GM21717 (cell line): Measurements from ENCODE around the gene NEK4.
"Not testable (repeated sequence)": the region's sequence is repeated elsewhere in the genome, so short reads cannot be mapped to it uniquely, and the experiment has no call there.

ENCODE experiments used
- ATAC-seq: cut with Tn5 transposase; IDR thresholded peaks from one replicate; pipeline ENCODE4 v1.9.1; 2021; ENCODE audit warnings: mild to moderate bottlenecking, moderate library complexity; ENCODE audit not compliant: unreplicated experiment

NEK4 gene

GRCh38 chr3:52743152-52743551 lies 27.6 kb downstream of the NEK4 start:
- no peak for ATAC-seq

- no peak for ATAC-seq
Measured at GRCh38 chr3:52742418-52743041, 28.2 kb downstream of the NEK4 start.

GRCh38 chr3:52739730-52740129 lies 31.0 kb downstream of the NEK4 start:
- no peak for ATAC-seq

GRCh38 chr3:52733256-52733891 lies 37.4 kb downstream of the NEK4 start:
- no peak for ATAC-seq

- ATAC-seq = no peak
Measured at GRCh38 chr3:52731590-52731989, 39.1 kb downstream of the NEK4 start.

- no peak for ATAC-seq
Measured at GRCh38 chr3:52730681-52731080, 40.1 kb downstream of the NEK4 start.

GRCh38 chr3:52728753-52729152 lies 42.0 kb downstream of the NEK4 start:
- ATAC-seq = not testable (repeated sequence)

- no peak for ATAC-seq
Measured at GRCh38 chr3:52724511-52724910, 46.2 kb downstream of the NEK4 start.

GRCh38 chr3:52723935-52724334 lies 46.8 kb downstream of the NEK4 start:
- no peak for ATAC-seq

GRCh38 chr3:52722491-52722890 lies 48.2 kb downstream of the NEK4 start:
- no peak for ATAC-seq

GRCh38 chr3:52721730-52722008 lies 49.1 kb downstream of the NEK4 start:
- ATAC-seq = no peak

GRCh38 chr3:52721002-52721729 lies 49.6 kb downstream of the NEK4 start:
- no peak for ATAC-seq

GRCh38 chr3:52719618-52720017 lies 51.1 kb downstream of the NEK4 start:
- no peak for ATAC-seq

- ATAC-seq = no peak
Measured at GRCh38 chr3:52715714-52716305, 54.9 kb downstream of the NEK4 start.

GRCh38 chr3:52714335-52715302 lies 56.1 kb downstream of the NEK4 start:
- ATAC-seq = no peak

GRCh38 chr3:52712291-52713212 lies 58.2 kb downstream of the NEK4 start:
- no peak for ATAC-seq

- ATAC-seq = no peak
Measured at GRCh38 chr3:52710512-52710911, 60.2 kb downstream of the NEK4 start.

- ATAC-seq = no peak
Measured at GRCh38 chr3:52707585-52707984, 63.2 kb downstream of the NEK4 start.

GRCh38 chr3:52705688-52706686 lies 64.8 kb downstream of the NEK4 start, which contains the start of the genes GLT8D1 and SPCS1:
TSS of gene GLT8D1 (minus strand) at chr3:52705791. CDS start at chr3:52700460, 5,331 bp downstream.
TSS of gene SPCS1 (plus strand) at chr3:52706106. CDS start at chr3:52706247, 141 bp downstream.
- peak; percentile 72 for ATAC-seq
